MM.1S (cell line): ENCODE data around the gene KRTAP5-6.

Experiments used
- DNase-seq: peaks from one replicate; pipeline ENCODE4 v3.0.0-alpha.2; 2015
- H2AFZ ChIP-seq: fragments of 300-600 bp; sonication (generic); 2 replicates; pipeline ENCODE4 v1.6.0; 2016; ENCODE audit warnings: antibody characterized with exemption, low read length
- H3F3A ChIP-seq: fragments of 300-600 bp; sonication (generic); 2 replicates; pipeline ENCODE4 v1.6.1; 2016; ENCODE audit warnings: mild to moderate bottlenecking, antibody characterized with exemption, low read length, moderate library complexity, mixed read lengths; ENCODE audit not compliant: insufficient read depth
- H3K27ac ChIP-seq: fragments of 300-600 bp; sonication (generic); 2 replicates; pipeline ENCODE4 v1.5.1; 2016; ENCODE audit warnings: mild to moderate bottlenecking, low read length
- H3K27me3 ChIP-seq: fragments of 300-600 bp; sonication (generic); replicated peaks from 2 replicates; pipeline ENCODE4 v1.6.0; 2016; ENCODE audit warnings: low read length; ENCODE audit not compliant: insufficient read depth
- H3K36me3 ChIP-seq: fragments of 300-600 bp; sonication (generic); replicated peaks from 2 replicates; pipeline ENCODE4 v1.6.1; 2016; ENCODE audit warnings: mild to moderate bottlenecking, low read length, mixed read lengths; ENCODE audit not compliant: insufficient read depth
- H3K4me1 ChIP-seq: fragments of 300-600 bp; sonication (generic); 2 replicates; pipeline ENCODE4 v1.6.1; 2016; ENCODE audit warnings: low read length, mixed read lengths
- H3K4me2 ChIP-seq: fragments of 300-600 bp; sonication (generic); 2 replicates; pipeline ENCODE4 v1.6.0; 2016; ENCODE audit warnings: low read depth, low read length
- H3K4me3 ChIP-seq: fragments of 300-600 bp; sonication (generic); 2 replicates; pipeline ENCODE4 v1.5.1; 2016; ENCODE audit warnings: low read length, mixed read lengths
- H3K79me2 ChIP-seq: fragments of 300-600 bp; sonication (generic); 2 replicates; pipeline ENCODE4 v1.6.1; 2016; ENCODE audit warnings: mixed run types, low read length, mixed read lengths
- H3K9ac ChIP-seq: fragments of 300-600 bp; sonication (generic); 2 replicates; pipeline ENCODE4 v1.6.1; 2016; ENCODE audit warnings: low read length, mixed read lengths
- H3K9me2 ChIP-seq: fragments of 300-600 bp; sonication (generic); replicated peaks from 2 replicates; pipeline ENCODE4 v1.6.1; 2016; ENCODE audit warnings: mild to moderate bottlenecking, low read length, mixed read lengths; ENCODE audit not compliant: insufficient read depth
- H3K9me3 ChIP-seq: fragments of 300-600 bp; sonication (generic); replicated peaks from 2 replicates; pipeline ENCODE4 v1.6.1; 2016; ENCODE audit warnings: mild to moderate bottlenecking, low read length, mixed read lengths; ENCODE audit not compliant: insufficient read depth
- H4K20me1 ChIP-seq: fragments of 300-600 bp; sonication (generic); 2 replicates; pipeline ENCODE4 v1.6.1; 2016; ENCODE audit warnings: mild to moderate bottlenecking, low read length, moderate library complexity, mixed read lengths; ENCODE audit not compliant: insufficient read depth
- CTCF ChIP-seq: fragments of 300-600 bp; sonication (generic); IDR thresholded peaks from 2 replicates; pipeline ENCODE4 v1.5.1; 2016; ENCODE audit warnings: antibody characterized with exemption, low read length, mixed read lengths
- EZH2 ChIP-seq: fragments of 300-600 bp; sonication (generic); optimal IDR thresholded peaks from 2 replicates; pipeline ENCODE3; 2017; ENCODE audit warnings: low read depth, mild to moderate bottlenecking, antibody characterized with exemption, low read length, mixed read lengths
- EZH2phosphoT487 ChIP-seq: fragments of 300-600 bp; sonication (generic); IDR thresholded peaks from 2 replicates; pipeline ENCODE4 v1.6.1; 2018; ENCODE audit warnings: antibody characterized with exemption, low read length

KRTAP5-6 gene

GRCh38 chr11:1718326-1718725 is 21.3 kb downstream of the KRTAP5-6 start:
- Histone ChIP-seq H3K4me3 (no peak overlapping the region), H3F3A (no peaks in the 10 kb centered on the region), H3K9me2 (no peaks in the 10 kb centered on the region), H3K27me3 (peaks cover 94% of the 10 kb centered on the region), H3K4me1 (no peaks in the 10 kb centered on the region), H3K9ac (no peak overlapping the region), H3K36me3 (no peaks in the 10 kb centered on the region), H3K9me3 (no peaks in the 10 kb centered on the region), H4K20me1 (no peaks in the 10 kb centered on the region), H3K27ac (no peak overlapping the region), H3K79me2 (no peaks in the 10 kb centered on the region), H3K4me2 (no peak overlapping the region), H2AFZ (no peak overlapping the region)
- DNase-seq = no peak
- TF ChIP-seq EZH2 (no peak), CTCF (no peak), EZH2phosphoT487 (no peak)

- H3K4me3 ChIP-seq = no peak overlapping the region
- H3F3A ChIP-seq = no peaks in the 10 kb centered on the region
- H3K27ac ChIP-seq = no peak overlapping the region
- no peaks in the 10 kb centered on the region for H3K9me2 ChIP-seq
- no peak overlapping the region for H3K9ac ChIP-seq
- no peak for DNase-seq
- H3K36me3 ChIP-seq = no peaks in the 10 kb centered on the region
- no peaks in the 10 kb centered on the region for H3K4me1 ChIP-seq
- no peaks in the 10 kb centered on the region for H4K20me1 ChIP-seq
- H2AFZ ChIP-seq = no peak overlapping the region
- H3K27me3 ChIP-seq = peaks cover 94% of the 10 kb centered on the region
- no peak overlapping the region for H3K4me2 ChIP-seq
- TF ChIP-seq CTCF (no peak), EZH2phosphoT487 (no peak), EZH2 (no peak)
- H3K9me3 ChIP-seq = no peaks in the 10 kb centered on the region
- no peaks in the 10 kb centered on the region for H3K79me2 ChIP-seq
These were observed 22.8 kb downstream of the KRTAP5-6 start for GRCh38 chr11:1719781-1720180.

- H3K9me3 ChIP-seq = no peaks in the 10 kb centered on the region
- no peak overlapping the region for H2AFZ ChIP-seq
- no peak for DNase-seq
- H3K4me2 ChIP-seq = no peak overlapping the region
- H3K27ac ChIP-seq = no peak overlapping the region
- no peaks in the 10 kb centered on the region for H3K4me1 ChIP-seq
- H3K9me2 ChIP-seq = no peaks in the 10 kb centered on the region
- TF ChIP-seq EZH2phosphoT487 (no peak), CTCF (no peak)
- H3K27me3 ChIP-seq = peaks cover 94% of the 10 kb centered on the region
- no peaks in the 10 kb centered on the region for H4K20me1 ChIP-seq
- no peaks in the 10 kb centered on the region for H3K79me2 ChIP-seq
- no peaks in the 10 kb centered on the region for H3F3A ChIP-seq
- H3K4me3 ChIP-seq = no peak overlapping the region
- H3K9ac ChIP-seq = no peak overlapping the region
- H3K36me3 ChIP-seq = no peaks in the 10 kb centered on the region
These were observed 30.2 kb downstream of the KRTAP5-6 start for GRCh38 chr11:1727096-1727690.
